NCI-H2029 (cell line): ENCODE data around the gene NCK2.

Source experiments
- DNase-seq: peaks from one replicate; lab custom pipeline; 2025; lab: John Stamatoyannopoulos, UW

Gene NCK2

GRCh38 chr2:105849431-105850179 is 104.9 kb downstream of the NCK2 start:
- DNase-seq, result no peak

- DNase-seq, result no peak
Observed at GRCh38 chr2:105852066-105852465, 107.4 kb downstream of the NCK2 start.

DNA sequence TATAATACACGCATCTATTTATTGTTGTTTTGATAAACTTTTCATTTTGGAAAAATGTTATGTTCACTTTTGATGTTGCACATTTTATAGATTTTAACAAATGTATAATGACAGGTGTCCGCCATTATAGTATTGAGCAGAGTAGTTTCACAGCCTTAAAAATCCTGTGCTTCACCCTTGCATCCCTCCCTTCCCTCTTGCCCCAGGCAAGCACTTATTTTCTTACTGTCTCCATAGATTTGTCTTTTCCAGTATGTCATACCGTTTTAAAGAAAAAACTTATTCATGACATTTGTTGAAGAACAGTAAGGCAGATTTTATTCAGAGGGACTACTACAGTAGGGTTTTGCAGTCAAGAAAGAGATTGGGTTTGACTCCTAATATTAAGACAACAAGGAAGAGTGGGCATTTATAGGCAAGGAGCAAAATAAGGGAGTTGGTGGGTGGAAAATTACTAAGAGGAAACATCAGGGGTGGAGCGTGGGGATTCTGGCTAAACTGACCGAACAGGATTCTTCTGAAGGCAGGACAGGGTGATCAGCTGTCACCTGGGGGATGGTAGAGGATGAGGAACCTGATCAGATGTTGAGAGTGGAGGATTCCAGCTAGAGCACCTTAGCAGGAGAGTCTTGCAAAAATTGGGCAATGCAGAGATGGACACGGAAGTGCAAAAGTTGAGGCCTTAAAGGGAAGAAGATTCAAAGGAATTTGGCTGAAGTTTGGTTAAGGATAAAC is 108.8 kb downstream of the NCK2 start:
- no peak for DNase-seq

- DNase-seq, result no peak
Observed at GRCh38 chr2:105854972-105855371, 110.3 kb downstream of the NCK2 start.

DNA sequence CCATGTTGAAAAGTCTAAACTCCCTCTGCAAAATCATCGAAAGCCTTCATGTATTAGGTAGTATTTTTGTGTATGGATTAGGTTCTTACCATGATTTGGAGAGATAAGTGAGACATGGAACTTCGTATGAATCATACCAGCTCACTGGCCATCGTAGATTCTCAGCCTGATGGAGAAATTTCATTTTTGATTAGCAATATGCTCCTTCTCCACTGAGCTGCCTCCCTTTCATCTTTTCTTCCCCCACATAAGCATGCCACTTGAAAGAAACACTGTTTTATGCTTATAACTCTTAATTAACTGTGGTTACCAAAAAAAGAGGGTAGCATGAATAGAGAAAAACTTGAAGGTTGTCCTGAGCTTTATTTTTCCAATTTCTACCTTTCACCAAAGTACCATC is 111.9 kb downstream of the NCK2 start:
- no peak for DNase-seq

GRCh38 chr2:105857076-105857740 is 112.5 kb downstream of the NCK2 start:
- DNase-seq, result no peak

DNA sequence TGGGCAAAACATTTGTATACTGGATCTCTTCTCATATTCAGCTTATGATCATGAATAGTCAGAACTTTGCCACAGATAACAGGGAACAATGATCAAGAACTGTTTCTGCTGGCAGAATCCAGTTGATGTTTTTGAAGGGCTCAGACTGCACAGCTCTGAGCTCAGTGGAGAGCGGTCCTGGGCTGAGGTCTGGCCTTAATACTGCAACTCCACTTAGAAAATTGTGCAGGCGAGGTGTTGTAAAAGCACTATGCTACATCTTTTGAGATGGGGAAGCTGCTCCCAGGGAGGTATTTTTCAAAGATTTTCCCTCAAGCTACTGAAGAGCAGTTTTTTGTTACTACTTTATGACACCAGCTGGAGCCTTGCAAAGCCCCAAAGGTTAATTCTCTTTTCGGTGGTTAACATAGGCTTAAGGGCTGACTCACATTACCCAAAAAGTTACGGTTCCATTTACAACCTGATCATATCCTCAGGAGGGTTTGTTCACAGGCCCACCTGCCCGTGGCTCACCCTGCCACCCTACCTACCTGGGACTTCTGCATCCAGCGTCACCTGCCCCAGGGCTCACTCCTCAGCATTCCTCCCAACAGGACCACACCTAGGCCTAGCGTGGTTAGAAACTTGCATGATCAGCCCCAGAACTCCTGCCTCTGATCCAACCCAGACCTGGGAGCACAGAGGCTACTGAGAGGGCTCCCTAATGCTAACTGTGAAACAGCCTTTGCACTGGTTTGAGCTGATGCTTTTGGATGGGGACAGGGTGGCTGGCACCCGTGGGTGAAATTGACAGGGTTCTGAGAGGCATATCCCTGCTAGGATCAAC is 114.4 kb downstream of the NCK2 start:
- no peak for DNase-seq

DNA sequence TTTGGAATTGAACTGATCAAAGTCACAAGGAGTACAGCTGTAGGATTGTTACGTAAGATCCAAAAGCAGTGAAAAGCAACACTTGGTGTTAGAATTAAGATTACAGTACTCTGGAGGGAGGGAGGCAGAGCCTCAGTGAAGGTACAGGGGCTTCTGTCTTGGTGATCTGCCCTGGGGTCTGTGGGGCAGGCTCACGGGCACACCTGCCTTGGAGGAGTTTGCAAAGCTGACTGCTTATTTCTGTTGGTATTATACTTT is 114.9 kb downstream of the NCK2 start:
- DNase-seq, result no peak

- DNase-seq, result no peak
Observed at GRCh38 chr2:105860567-105860966, 115.9 kb downstream of the NCK2 start.

DNA sequence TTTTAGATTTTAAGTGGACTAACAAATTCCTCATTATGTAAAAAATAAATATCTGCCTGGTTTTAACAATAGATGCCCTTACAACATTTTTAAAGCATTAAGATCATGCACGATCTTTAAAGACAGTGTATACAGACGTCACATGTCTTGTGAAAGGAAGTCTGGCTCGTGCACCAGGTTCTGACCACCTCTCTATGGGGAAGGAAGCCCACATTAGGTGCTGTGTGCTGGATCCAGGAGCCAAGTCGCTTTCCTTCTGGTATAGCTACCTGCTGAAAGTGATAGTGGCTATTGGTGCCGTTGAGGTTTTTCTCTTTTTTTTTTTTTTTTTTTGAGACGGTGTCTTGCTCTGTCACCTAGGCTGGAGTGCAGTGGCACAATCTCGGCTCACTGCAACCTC is 116.5 kb downstream of the NCK2 start:
- no peak for DNase-seq

DNA sequence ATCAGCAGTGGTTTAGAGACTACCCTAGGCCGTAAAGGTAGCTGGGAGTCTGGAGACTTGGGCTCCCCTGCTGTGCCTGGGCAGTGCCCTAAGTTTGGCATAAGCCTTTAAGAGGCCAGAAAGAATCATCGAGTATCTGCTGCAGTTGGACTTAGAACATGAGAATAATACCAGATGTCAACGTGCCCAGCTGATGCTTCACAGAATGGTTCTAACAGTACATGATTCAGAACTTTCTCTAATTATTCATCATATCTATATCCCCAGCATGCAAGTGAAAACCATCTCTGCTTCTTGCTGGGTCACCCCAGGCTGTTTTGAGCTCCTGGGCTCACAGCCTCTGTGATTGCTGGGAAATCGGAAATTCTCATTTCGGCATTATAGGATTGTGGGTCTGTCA is 118.1 kb downstream of the NCK2 start:
- DNase-seq, result no peak

DNA sequence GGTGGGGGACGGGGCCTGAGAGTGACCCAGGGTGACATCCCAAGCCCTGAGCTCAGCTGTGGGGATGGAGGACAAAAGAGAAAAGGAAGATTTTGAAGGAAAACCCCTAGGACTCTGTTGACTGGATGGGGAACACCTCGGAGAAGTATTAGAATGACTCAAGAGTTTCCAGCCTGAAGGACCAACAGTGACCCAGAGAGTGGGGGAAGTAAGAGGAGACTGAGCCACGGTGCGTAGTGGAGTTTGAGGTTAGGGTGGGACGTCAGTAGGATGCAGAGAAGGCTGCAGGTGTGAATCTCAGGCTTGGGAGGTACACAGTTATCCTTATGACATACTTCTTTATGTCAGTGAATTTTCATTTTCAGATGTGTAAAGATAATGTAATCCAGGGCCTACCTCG is 119.5 kb downstream of the NCK2 start:
- no peak for DNase-seq

- no peak for DNase-seq
Observed at GRCh38 chr2:105865222-105865913, 120.7 kb downstream of the NCK2 start.

DNA sequence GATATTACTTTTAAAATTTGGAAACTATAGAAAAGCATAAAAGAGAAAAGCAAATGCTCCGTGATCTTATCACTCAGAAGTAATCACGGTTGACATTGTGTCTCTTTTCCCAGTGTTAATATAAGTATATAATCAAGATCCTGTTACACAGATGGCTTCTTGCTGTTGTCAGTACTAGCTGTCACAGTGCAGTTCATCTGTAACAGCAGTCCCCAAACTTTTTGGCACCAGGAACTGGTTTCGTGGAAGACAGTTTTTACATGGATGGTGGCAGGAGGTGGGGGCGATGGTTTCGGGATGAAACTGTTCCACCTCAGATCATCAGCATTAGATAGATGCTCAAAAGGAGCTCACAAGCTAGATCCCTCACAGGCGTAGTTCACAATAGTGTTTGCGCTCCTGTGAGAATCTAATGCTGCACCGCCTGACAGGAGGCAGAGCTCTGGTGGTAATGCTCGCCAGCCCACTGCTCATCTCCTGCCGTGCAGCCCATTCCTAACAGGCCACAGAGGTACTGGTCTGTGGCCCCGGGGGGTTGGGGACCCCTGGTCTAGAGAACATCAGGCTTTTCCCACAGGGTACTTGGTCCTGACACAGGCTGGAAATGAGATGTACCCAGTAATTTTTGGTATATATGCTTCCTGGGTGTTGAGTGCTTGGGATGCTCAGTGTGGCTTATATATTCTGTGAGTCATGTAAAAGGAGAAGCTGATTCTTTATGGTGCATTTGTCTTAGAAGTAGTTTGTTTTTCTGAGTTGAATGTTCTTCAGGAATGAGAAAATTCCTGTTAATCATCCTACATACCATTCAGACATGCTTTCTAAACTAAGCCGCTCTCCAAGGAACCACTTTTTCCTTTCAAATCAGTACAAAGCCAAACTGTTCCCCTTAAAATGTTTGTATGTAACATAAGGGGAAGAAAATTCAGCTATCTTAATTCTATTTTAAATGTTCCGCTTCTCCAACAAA is 121.8 kb downstream of the NCK2 start:
- DNase-seq, result no peak

DNA sequence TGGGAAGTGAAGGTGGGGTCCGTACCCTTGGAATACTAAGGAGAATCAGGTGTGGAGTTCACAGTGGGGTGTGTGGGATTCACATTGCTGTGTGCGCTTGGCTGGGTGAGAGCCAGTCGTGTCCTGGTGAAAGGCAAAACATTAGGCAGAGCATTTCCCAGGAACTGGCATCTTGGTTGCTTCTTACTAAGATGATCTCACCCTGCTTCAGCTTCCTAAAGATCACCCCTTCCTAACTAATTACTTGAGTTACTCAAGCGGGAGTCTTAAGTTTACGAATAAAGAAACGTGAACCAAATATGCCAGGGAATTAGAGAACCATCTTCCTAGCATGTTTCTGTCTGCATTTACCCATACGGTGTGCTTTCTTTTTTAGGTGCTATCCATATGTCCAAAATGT is 122.9 kb downstream of the NCK2 start:
- DNase-seq, result no peak

DNA sequence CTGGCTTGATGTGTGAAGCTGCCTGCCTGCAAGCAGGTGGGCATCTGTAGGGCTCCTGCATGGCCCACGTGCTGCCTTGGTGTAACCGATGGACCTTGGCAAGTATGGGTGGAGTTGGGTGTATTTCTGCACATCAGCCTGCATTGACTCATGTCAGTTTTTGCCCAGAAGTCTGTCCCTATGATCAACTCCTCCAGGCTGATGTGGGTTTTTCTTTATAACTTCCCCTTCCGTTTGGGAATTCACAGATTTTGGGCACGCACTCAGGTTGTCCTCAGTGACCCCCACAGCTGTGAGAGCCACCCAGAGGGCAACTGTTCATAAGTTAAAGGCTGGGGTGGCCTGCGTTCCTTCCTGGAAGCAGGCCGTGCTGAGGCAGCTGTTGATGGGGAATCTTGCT is 123.3 kb downstream of the NCK2 start:
- DNase-seq, result no peak

DNA sequence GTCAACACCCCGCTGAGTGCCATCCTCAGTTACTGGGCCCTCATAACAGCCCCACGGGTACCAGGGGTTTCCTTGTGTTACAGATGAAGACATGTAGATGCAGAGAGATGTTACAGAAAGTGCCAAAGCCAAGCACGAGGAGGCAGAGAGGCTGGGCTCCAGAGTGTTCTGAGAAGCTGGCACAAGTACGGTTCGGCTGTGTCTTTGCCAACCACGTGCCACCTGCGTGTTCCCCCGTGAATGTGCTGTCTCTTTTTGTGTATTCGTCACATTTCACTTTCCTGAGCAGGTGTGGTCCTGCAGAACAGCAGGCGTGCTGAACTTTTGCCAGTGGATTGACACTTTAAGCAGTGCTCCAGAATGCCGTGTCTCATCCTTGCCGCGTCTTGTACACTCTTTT is 124.6 kb downstream of the NCK2 start:
- no peak for DNase-seq

DNA sequence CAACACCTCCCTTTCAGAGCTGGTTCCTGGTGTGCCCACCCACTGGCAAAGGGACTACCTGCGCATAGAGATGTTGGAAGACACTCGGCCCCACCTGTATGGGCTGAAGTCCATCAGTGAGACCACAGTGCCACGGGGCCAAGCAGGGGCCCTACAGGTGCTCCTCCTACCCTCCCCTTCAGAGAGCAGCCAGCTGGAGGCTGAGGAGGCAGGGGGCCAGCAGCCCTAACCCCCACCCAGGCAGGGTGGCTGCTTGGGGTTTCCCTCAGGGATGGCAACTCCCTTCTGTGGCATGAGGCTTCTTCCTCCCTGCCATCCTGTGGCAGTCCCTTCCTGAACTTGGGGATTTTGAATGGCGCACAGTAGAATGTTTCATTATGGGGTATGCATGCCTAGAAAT is 125.3 kb downstream of the NCK2 start:
- no peak for DNase-seq

DNA sequence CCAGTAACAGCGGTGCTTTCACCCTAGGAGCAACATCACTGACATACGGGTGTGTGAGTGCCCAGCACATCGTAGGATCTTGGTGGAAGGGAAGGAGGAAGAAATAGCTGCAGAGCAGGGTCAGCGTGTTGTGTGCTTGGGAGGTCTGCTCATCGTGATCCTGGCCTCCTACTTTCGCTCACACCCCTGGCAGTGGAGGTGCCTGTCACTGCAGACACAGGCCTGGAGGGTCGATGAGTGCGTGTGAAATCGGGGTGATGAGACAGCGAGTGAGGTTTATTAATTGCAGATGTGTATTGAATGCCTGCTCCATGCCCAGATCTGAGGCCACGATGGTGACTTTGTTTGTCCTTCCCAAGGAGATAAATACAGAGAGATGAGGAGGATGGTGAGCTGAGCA is 126.1 kb downstream of the NCK2 start:
- no peak for DNase-seq

DNA sequence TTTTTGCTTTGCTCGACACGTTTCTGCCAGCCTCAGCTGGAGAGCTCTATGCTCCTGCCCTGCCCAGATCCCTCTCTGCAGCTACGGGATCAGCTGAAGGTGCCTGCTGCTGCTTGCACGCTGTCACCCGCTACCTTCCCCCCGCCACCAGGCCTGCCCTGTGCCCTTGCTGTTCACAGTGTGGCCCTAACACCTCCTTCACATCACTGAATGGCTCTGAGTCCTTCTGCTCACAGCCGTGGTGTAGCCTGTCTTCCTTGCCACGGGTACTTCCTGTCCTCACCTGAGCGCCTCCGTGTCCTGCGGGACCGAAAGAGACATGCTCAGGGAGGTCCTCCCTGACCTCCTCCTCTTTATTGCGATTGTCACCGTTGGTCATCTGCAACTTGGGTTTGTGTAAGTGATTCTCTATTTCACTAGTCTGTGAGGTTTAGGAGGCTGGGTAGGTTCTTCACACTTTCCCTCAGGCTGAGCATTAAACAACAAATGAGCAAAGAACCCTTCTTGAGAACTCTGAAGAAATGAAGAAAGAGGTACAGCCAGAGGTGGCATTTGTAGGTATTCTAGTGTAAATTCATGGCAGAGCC is 127.5 kb downstream of the NCK2 start:
- DNase-seq, result no peak
